22Rv1 (cell line): Measurements from ENCODE around the gene NRP1.

Experiments
- ZFX ChIP-seq: fragments of 450-650 bp; IDR thresholded peaks from 2 replicates; pipeline ENCODE4 v1.6.1; 2017; ENCODE audit warnings: antibody characterized with exemption, borderline replicate concordance
- TF ChIP-seq, protein P1 (sequence below): fragments of 450-650 bp; IDR thresholded peaks from 2 replicates; pipeline ENCODE4 v1.5.1; 2017; ENCODE audit warnings: mild to moderate bottlenecking

GRCh38 chr10:33327751-33328150, 6.7 kb downstream of the NRP1 start:
- TF ChIP-seq, protein P1, sequence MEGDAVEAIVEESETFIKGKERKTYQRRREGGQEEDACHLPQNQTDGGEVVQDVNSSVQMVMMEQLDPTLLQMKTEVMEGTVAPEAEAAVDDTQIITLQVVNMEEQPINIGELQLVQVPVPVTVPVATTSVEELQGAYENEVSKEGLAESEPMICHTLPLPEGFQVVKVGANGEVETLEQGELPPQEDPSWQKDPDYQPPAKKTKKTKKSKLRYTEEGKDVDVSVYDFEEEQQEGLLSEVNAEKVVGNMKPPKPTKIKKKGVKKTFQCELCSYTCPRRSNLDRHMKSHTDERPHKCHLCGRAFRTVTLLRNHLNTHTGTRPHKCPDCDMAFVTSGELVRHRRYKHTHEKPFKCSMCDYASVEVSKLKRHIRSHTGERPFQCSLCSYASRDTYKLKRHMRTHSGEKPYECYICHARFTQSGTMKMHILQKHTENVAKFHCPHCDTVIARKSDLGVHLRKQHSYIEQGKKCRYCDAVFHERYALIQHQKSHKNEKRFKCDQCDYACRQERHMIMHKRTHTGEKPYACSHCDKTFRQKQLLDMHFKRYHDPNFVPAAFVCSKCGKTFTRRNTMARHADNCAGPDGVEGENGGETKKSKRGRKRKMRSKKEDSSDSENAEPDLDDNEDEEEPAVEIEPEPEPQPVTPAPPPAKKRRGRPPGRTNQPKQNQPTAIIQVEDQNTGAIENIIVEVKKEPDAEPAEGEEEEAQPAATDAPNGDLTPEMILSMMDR = peak; percentile 56
- no peak for TF ChIP-seq ZFX
